Stimulated activated CD4-positive, alpha-beta T cell treated with anti-CD3 and anti-CD28 coated beads, Interleukin-1b, Interleukin-23, amount 100 ng/mL, for 1 hour (primary cell): ENCODE data around the gene PRXL2B.

ENCODE experiments used
- DNase-seq, 2 donors: peaks; one replicate each; pipeline ENCODE4 v3.0.0-alpha.2; 2020; ENCODE audit warnings: low read depth in 2 of 2

Gene PRXL2B

DNA sequence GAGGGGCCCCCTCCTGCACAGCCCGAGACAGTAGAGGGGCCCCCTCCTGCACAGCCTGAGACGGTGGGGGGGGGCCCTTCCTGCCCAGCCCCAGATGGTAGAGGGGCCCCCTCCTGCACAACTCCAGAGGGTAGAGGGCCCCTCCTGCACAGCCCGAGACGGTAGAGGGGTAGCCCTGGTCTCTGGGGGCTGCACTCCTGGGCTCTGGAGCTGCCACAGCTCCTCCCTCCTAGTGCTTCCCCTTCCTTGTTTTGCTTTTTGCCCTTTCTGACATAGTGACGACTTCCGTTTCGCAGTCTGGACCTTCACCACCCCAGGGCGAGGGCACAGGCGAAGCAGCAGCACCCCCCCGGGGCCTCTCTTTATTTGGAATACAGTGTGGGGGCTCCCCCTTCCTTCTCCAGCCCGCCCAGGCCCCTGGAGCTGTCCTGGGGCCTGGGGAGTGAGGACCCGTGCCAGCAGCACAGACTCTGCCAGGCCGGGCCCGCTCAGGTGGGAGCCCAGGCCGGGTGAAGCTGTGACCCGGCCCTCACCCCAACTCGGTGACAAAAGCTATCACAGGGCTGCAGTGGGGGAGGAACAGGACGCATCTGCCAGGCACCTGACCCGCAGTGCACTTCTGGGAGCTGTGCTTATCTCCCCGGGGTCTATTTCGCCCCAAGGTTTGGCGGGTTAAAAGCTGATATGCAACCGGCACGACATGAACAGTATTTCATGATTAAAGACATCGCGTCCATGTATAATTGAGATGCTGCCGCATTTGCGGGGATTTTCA lies 1.1 kb upstream of the PRXL2B start:
- DNase-seq = peak; percentile 29 to 43

GRCh38 chr1:2587071-2587859 lies 688 bp downstream of the PRXL2B start:
- no peak for DNase-seq

DNA sequence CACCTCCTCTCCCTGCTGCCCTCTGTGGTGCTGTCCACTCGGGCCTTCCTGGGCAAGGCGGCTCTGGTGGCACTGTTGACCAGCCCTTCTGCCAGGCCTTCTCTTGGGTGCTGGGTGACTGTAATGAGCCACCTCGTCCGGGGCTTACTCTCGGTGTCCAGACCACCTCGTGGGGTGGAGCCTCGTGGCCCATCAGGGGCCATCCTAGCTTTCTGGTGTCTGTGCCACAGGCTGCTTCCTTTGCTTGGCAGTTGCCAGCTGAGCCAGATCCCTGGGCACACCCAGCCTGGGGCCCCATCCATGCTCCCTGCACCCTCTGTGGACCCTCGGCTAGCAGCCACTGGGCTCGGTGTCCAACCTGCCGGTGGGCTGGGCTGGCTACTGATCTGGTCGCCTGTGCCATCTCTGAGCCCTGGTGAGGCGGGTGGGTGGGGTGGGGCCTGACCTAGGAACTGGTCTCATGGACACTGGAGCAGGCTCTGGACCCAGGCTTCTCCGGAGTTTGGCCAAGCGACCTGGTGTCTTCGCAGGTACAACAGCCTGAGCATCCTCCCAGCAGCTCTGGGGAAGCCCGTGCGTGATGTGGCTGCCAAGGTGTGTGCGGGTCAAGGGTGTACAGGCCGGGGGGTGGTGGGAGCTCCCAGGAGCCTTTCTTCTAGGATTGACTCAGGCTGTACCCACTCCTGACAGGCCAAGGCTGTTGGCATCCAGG lies 1.4 kb downstream of the PRXL2B start:
- DNase-seq = no peak

GRCh38 chr1:2588661-2589430 lies 2.3 kb downstream of the PRXL2B start:
- no peak for DNase-seq

DNA sequence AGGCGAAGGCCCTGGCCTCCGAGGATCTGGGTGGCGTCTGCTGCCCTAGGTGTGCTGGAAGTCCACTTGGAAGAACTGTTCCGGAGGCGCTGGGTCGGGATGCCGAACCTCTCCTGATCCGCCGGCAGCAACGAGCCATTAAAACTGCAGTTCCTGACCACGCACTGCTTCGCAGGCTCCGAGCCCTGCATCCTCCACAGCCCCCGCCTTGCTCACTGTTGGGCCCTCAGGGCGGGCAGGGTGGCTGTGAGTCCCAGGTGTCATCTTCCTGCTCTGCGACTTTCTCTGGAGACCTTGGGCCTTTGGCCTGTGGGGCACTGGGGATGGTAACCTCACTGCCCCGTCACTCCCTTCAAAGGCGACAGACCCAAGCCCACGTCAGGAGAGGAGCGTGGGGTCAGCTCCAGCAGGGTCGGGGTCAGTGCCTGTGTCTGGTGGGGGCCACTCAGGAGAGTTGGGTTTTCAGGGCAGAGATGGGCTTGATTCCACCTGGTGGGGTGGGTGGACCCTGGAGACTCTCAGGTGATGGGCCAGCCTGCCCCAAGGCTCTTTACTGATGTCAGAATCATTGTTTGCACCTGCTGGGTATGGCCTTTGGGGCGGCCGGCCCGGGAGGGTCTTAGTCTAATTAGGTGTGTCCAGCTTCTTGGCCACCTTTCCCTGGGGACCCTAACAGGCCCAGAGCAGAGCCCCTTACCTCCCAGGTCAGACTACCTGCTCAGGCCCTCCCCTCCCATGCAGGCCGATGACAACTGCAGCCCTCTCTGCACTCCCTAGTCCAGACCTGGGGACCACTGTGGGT lies 3.1 kb downstream of the PRXL2B start:
- DNase-seq = no peak

DNA sequence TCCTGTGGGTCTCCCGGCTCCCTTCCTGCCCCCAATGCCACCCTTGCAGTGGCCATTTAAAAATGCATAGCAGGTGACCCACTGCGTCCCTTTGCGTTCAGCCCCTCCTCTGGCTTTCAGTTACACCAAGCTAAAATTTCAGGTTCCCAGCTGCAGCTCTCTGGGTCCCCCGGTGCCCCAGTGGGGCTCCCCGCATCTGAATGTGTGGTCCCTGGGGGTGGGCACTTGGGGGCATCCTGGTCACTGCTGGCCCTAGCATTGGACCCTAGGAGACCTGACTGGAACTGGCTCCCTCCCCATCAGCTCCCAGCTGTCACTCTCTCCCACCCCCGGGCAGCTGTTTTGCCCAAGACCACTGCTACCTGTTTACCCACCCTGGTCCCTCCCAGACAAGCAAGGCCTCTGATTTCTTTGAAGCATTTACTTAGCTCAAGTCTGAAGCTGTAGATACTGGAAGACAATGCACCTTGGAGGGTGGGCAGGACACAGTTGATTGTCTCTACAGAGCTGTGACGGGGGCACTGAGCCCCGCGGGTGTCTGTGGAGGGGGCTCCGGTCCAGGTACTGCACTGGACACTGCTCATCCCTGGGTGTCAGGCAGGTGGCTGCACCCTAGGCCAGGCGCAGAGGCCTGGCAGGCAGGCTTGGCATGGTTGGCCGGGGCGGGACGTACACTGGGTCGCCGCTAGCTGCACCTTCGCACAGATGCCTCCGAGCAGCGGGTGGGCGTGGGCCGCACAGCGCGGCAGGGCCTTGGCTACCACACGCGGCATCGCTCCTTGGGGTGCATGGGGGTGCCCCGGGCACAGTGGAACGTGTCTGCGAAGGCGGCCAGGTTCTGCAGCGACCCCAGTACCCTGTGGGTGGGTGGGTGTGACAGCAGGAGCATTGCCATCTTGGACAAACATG lies 3.9 kb downstream of the PRXL2B start:
- no peak for DNase-seq

DNA sequence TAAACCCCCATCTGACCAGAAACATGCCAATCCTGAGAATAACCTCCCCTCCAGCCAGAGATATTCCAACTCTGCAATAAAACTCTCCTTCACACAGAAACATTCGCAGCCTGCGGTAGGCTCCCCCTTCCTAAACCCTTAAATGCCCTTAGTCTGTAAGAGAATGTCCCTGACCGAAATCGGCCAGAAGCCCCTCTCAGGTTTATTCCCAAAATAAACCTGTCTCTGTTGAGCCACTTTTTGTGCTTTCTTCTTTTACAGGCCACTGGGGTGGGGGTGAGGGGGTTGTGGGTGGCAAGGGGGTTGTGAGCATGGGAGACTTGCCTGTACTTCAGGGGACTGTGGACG lies 4.6 kb downstream of the PRXL2B start:
- DNase-seq = no peak

DNA sequence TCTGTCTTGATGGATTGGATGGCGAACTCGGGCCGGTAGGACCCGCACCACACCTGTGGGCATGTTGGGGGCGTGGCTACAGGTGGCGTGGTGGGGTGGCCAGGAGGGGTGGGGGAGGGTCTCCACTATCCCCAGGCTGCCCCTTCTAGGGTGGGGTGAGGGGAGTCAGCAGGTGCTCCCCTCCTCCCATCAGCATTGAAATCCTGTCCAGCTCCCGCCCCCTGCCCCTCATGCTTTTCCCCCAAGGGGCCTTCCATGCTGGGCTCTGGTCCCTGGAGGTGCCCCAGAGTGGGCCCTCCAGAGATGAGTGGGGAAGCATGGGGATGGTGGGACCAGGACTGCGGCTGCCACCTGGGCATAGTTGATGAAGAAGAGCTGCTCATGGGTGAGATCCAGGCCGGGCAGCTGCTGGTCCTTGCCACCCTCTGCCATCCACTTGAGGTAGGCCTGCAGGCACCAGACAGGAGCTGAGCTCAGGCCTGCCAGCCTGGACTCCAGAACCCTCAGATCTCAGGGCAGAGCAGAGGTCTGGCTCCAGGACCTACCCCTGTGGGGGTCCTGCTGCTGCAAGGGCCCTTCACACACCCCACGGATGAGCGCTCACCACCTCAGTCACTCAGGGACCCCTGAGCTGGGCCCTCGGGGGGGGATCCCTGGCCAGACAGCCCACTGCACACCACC lies 5.1 kb downstream of the PRXL2B start:
- DNase-seq = no peak

DNA sequence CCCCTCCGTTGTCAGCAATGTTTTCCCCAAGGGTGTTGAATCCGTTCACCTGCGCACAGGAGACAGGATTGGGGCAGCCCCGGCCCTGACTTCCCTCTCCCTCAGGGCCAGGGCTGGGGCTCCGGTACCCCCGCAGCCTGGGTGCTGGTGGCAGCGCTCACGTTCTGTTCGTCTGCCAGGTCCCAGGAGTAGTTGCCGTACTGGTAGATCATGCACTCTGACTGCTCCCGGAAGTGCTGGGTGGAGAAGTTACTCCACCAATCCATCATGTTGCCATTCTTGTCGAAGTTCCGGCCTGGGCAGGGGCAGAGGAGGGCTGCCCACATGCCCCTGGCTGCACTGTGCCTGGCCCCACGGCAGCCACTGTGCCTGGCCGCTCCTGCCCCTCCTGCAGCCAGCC lies 6.1 kb downstream of the PRXL2B start:
- DNase-seq = no peak

DNA sequence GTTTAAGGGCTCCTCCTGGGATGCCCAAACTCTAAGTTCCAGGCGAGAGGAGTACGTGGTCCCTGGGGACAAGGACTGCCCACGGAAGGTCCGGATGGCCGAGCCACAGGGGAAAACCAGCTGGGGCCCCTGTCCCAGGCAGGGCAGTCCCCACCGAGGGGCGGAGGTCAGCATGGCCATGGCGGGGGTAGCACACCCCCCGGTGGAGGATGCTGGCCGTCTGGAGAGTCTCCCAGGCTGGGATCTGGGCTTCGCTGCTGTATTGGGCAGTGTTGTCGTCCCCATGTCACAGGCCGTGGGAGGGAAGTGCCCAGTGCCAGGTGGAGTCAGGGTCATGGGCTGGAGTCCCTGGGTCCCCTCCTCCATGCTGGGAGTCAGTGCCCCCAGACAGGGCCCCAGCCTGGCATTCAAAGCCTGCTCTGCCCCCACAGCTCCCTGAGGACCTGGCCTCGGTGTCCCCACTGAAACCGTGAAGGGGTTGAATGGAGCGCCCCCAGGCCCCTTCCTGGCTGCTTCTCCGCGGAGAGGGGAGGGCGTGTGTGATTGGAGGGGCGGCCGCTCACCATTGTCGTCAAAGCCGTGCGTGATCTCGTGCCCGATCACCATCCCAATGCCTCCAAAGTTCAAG lies 6.8 kb downstream of the PRXL2B start:
- no peak for DNase-seq

DNA sequence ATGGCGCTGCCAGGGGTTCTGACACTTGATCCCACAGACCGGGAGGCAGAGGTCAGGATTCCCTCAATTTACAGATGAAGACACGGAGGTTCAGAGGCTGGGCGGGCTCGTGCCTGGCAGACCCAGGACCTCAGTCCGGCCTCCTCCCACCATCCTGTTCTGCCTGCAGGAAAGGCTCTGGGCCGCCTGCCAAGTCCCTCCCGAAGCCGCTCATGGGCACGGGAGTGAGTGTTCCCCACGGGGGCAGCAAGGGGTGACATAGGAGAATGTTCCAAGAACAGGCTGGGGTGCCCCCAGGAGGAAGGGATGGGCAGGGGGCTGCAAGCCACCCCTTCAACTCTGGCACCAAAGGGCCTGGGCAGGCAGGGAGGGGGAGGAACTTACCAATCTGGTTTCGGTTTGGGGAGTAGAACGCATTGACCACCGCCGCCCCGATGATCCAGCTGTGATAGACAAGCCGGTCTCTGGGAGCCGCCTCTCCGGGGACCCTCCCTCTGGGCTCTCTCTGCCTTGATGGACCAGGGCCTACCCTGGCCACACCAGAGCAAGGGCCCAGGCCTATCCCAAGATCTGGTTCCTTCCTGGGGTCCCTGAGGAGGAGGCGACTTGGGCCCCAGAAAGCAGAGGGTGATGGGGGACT lies 7.5 kb downstream of the PRXL2B start:
- no peak for DNase-seq

DNA sequence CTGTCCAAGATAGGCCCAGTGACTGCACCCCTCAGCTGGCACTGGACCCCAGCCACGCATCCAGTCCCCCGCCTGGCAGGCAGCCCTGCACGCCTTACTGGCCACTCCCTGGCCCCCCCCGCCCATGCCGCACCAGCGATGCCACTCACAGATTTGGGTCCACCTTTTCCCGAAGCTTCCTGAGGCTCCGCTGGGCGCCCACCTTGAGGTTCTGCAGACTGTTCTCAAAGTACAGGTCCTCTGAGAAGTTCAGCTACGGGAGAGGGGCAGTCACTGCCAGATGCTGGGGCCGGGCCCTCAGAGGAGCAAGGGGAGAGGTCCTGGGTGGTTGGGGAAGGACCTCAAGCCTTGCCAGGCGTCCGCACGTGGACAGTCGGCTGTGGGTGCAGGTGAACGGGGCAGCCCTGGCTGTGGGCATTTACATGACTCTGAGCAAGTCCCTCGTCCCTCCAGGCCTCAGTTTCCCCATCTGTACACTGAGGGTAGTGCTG lies 8.1 kb downstream of the PRXL2B start:
- no peak for DNase-seq

- no peak for DNase-seq
These were observed 8.8 kb downstream of the PRXL2B start for GRCh38 chr1:2595261-2595811.

GRCh38 chr1:2595812-2596529 lies 9.4 kb downstream of the PRXL2B start:
- no peak for DNase-seq

DNA sequence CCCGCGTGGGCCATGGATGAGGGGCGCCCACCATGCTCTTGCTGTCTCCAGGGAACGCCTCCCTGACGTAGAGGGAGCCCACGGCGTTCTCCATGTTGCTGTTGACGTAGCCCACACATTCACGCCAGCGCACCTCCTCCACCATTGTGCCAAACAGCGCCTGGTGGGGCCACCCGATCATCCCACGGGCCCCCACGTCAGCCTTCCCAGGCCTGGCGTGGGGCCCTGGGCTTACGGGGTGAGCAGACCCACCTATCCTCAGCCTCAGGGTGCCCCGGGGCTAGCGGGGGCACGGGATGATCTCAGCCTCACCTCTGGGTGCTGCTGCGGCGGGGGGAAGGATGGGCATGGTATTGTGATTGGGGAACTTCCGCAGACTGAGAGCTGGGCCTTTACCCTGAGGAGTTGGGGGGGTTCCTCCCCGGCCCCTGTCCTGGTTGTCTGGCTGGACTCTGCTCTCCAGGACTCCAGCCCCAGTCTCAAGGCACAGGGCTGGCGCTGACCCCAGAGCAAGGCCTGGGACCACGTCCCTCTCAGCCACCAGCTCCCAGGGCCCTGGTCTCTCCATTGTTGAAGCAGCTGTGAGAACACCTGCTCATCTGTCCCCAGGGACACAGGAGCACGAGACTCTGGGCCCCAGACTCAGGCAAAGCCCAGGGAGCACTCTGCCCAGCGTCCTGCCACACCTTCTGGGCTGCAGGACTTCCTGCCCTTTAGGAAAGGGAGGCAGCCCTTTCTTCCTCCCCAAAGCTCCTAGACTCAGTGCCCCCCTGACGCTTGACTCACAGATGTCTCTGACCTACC lies 10.2 kb downstream of the PRXL2B start:
- DNase-seq = no peak
